Stimulated activated CD8-positive, alpha-beta memory T cell treated with anti-CD3 and anti-CD28 coated beads, Interleukin-4, amount 100 ng/mL, for 48 hours (primary cell): ENCODE measurements around the gene LLGL2.

ENCODE experiments used
- DNase-seq: peaks from one replicate; pipeline ENCODE4 v3.0.0-alpha.2; 2020

Gene LLGL2

DNA sequence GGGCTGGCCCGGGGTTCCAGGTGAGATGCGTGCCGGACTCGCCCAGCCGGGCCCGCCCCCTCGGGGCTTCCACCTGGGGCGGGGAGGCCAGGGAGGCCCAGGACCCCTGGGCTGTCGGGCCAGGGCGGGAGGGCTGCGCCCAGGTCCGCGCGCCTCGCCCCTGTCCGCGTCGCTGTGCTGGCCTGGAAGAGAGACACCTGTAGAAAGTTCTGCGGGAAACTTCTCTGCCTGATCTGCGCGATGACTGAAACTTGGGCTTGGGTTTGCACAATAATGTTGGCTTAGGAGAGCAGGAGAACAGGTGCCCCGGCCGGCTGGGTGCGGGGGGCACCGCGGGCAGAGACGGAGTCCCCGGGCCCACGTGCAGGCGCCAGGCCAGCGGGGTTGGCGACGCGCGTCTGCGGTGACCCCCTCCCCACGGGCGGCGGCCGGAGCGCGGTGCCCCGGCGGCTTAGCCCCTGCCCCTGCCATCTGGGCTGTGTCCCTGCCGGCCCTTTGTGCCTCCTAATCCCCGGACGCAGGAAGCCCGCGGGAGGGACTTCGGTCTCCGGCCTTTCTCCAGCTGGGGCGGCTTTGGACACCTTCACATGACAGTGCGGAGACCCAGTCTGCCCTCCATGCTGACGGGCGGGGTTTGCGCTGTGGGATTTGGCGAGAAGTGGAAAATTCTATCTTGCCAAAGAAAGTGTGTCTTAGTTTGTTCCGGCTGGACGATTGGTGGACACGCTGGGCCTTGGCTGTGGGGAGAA is 483 bp downstream of the LLGL2 start:
- DNase-seq, result no peak

DNA sequence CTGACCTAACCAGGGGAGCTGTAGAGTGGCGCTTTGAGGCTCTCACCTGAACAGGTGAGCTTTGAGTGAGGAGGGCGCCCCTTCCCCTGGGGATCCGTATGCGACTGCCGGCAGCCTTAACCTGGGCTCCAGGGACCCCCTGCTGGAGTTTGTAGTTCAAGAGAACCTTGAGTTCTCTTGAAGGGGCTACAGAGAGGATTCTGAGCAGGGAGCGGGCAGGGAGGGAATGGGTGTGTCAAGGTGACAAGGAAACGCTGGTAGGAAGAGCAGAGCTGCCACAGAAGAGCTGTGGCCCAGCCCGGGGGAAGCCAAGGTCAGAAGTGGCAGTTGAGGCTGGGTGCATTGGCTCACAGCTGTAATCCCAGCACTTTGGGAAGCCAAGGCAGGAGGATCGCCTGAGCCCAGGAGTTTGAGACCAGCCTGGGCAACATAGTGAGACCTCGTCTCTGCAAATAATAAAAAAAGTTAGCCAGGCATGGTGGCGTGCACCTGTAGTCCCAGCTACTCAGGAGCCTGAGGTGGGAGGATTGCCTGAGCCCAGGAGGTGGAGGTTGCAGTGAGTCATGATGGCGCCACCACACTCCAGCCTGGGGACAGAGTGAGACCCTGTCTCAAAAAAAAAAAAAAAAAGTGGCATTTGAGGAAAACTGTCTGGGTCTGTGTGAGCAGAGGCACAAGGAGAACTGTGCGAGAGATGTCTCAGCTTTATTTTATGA is 1.2 kb downstream of the LLGL2 start:
- no peak for DNase-seq

DNA sequence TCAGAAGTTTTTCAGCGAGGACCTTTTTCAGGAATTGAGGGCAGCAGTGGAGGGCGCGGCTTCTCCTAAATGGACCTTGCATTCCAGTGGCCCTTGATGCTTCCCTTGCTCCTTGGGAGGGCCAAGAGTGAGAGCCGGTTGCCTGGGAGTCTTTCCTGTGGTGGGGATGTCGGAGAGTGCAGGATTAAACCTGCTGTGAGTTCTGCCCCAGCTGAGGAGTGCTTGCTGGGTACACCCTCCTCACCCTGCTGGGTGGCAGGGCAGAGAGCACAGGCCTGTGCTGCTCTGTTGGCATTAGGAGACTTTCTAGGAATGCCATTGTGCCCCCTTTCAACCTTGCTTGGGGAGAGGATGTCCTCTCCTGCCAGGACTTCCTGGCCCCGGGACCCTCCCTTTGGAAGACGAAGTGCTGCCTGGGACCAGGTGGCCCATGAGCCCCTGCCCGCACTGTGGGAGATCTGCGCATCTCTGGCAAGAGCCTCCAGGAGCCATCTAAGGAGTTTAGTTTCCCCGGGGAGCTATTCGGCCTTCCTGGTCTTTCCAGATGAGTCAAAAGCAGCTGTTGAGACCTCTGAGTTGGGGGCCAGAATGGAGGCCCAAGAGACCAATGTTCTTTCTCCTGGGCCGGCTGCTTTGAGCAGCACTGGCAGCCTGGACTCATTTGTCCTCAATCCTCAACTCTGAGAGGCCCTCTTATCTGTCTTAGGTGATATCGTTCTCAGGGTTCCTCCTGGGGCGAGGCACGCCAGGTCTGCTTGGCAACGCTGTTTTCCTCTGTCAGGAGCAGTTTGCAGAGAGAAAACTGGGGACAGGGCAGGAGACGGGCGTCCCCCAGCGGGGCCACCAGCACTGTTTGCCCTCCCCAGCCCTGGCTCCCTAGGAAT is 5.6 kb downstream of the LLGL2 start:
- DNase-seq, result no peak

DNA sequence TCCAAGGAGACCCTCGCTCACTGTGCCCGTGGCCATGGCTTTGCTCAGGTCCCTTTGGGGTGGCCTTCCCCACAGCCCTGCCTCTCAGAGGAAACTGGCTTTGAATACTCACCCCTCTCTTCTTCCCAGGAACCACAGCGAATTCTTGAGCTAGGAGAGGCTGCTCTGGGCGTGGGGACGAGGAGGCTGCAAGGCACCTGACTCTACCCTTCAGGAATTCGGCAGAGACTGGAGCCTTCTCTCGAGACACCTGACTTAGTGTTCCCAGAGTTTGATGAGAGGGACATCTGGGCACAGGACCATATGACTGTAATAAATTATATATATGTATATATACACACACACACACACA is 6.2 kb downstream of the LLGL2 start:
- DNase-seq, result no peak

DNA sequence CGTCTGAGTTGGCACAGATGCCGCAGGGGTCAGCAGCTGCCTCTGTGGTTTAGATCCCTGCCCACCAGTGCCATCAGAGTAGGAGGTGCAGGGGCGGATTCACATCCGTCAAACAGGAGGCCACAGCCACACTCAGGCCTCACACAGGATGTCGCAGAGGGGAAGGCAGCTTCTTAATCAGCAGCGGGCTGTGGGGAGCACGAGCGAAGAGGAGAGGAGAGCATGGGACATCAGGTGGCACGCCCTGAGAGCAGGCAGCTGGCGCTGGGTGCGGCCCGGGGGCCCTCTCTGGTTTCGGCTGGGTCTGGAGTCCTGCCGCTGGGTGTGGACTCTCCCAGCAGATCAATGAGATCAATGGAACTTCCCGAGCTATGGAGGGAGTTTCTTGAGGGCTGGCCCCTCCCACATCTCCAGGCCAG is 9.6 kb downstream of the LLGL2 start:
- peak; percentile 75 for DNase-seq

DNA sequence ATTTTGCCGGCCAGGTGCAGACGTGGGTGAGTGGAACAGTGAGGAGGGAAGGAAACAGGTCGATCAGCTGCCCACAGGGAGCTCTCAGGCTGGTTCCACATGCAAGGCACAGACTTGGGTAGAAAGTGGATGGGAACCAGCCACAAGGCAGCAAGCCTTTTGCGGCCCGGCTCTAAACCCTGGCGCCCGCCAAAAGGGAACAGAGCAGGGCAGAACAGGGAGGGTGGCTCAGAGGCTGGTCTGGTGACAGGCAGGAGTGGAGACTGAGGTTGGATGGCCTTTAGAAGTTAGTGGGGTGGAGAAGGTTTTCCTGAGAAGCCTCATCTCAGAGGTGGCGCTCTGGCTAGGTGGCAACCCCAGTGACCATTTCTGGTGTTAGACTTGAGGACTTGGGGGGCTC is 10.4 kb downstream of the LLGL2 start:
- no peak for DNase-seq

DNA sequence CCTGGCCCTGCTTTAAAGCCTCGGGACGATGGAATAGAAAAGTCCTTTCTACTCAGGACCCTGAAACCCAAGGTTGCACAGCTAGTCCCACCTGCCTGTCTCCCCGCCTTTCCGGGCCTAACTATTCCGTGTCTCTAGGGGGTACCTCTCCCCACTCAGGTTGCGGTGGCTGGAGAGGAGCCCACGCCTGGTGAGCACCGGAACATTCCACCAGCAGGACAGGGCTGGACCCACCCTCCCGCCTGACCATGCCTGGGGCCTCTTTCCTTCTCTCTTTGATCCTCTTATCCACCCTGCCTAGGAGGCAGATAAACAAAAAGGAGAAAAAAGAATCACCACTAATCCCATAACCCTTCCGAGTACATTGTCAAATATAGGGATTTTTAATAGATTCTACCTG is 10.9 kb downstream of the LLGL2 start:
- no peak for DNase-seq

DNA sequence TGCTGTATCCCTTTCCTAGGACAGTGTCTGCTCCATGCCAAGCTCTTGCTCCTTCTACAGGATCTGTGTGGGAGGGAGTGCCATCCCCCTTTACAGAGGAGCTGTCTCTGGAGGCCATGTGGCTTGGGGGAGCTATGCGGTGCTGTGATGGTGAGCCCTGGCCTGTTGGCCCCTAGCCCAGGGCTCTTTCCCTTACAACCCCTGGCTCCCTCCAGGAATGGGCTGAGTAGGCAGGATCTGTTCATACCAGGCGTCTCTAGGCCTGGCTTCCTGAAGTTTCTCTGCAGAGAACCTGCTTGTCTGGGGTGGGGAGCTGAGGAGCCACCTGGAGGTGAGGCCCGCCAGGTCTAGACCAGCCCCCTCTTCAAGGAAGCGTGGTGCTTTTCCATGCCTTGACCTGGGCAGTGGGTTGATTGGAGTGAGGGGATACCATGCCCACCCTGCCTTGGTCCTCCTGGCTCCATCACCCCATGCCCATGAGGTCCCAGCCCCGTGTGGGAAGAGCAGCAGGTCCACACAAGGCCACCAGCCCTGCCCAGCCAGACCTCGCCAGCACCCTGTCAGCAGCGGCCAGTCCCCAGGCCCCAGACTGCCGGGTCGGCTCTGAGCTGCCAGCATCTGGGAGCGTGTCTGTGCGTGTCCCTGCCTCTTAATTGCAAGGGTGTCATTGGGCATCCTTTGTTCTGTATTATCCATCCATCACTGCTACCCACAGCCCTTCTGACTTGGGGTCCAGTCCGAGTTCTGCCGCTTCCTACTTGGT is 14.7 kb downstream of the LLGL2 start:
- DNase-seq, result no peak

DNA sequence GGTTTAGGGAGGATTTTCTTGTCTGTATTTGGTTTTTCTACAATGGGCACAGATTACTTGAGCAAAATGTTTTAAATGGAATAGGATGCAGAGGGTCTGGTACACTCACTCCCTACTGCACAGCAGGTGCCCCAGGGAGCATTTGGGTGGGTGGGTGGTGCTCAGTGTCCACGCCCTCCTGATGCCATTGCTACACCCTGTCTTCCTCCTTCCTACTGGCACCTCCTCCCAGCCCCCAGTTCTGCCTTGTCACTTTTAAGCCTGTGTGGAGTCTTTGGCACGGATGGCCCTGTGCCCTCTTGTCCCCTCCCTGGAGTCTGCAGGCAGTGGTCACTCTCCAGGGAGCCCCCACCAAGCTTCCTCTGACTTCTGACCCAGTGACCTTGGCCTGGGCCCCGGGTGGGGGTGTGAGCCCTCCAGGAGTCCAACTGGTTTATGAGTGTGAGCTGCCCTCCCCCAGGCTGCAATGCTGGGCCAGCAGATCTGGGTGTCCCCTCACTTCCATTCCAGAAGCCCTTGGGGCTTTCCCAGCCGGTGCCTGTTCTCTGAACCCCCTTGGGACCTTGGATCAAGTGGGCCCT is 15.5 kb downstream of the LLGL2 start:
- DNase-seq, result no peak

DNA sequence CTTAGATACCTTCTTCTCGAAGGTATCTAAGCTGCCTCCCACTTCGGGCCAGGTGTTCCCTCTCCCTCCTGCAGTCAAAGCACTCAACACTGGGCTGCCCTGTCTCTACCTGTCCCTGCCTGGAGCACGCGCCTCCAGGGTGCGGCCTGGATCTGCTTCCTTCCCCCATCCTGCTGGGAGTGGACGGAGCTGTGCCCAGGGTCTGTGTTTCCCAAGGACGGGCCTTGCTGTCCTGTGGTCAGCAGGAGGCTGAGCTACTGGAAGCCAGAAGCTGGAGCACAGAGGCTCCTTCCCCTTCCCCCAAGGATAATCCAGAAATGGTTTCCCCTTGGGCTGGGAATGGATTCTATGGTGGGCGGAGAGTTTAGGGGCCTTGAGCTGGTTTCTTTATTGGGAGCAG is 16.7 kb downstream of the LLGL2 start:
- DNase-seq, result no peak

DNA sequence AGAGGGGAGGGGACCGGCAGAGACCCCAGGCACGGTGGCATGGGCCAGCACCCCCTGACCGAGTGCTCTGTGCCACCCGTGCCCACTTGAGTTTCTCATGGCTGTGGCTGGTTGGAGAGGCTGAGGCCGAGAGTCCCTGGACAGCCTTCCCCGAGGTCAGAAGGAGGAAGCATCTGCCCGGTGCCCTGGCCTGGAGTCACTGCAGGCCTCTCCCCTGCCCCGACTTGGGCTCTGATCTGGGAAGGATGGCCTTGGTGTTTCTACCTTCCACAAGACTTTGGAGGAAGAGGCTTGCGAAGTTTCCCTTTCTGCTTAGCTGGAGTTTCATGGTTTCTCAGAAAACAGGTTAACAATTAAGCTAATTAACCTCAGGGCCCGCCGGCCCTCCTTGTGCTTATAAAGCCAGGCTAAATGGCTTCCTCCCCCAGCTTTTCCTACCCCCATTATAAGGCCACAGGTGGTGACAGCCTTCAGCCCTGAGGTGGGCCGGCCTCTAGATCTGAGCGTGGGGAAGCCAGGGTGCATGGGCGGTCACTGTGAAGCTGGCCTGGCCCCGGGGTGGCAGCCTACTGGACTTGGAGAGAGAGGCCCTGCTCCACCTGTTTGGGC is 17.3 kb downstream of the LLGL2 start:
- DNase-seq, result no peak

DNA sequence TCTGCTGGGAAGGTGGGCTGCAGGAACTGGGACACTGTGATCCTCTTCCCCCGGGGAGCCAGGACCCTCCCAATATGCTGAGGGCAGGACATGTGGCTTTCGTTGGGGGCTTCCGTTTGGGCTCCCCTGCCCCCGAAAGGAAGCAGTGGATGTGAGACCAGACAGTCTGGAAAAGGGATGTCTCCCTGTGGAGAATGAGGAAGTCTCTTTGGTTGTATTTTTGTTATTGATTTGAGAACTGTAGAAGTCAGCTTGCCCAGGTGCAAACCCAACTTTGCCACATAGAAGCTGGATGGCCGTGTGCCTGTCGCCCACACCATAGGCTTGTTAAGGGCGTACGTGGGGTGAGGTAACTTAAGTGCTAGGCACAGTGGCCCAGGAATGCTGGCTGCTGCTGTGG is 18.8 kb downstream of the LLGL2 start:
- no peak for DNase-seq

DNA sequence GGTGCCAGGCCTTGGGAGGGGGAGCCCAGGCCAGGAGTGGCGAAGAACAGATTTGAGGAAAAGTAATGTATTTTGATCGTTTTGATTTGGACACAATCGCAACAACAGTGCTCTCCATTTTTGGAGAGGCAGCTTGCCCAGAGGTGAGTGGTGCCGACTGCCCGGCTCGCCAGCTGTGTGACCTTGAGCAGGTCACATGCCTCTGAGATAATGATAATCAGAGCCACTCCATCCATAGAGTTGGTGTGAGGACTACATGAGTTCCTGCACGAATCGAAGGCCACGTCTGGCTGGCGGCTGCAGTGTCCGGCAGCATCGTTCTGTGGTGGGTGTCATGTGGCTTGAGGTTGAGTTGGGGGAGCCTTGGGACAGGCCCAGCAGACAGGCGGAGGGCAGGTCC is 20.7 kb downstream of the LLGL2 start:
- DNase-seq, result no peak

DNA sequence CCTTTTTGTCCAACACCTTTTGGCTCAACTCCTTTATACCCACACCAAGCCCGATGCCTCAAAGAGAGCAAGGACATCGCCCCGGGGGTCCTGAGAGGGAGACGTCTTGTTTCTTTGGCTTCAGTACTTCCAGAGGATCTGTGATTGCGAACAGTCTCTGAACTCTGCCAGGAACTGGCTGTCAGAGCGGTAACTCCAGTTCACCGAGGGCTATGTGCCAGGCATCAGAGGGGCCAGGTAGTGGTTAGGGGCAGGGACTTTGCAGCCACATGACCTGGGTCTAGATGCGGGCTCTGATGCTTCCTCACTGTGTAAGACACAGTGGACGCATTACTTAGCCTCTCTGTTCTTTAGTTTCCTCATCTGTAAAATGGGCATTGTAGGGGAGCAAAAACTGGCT is 21.6 kb downstream of the LLGL2 start:
- DNase-seq, result no peak

DNA sequence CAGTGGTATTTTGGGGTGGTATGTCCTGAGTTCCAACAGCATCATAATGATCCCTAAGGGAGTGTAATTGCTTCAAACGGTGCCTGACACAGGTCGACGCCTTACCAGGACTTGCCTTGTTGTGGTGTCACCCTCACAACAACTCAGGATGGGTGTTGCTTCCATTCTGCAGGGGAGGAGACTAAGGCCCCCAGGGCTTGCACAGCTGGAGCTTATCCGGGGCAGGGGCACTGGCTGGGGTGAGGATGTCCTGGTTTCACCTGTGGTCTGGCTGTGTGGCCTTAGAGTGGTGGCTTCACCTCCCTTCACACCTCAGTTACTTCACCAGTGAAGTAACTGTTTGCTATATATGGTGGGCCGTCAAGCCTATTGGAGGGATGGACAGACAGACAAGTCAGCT is 23.3 kb downstream of the LLGL2 start:
- no peak for DNase-seq

DNA sequence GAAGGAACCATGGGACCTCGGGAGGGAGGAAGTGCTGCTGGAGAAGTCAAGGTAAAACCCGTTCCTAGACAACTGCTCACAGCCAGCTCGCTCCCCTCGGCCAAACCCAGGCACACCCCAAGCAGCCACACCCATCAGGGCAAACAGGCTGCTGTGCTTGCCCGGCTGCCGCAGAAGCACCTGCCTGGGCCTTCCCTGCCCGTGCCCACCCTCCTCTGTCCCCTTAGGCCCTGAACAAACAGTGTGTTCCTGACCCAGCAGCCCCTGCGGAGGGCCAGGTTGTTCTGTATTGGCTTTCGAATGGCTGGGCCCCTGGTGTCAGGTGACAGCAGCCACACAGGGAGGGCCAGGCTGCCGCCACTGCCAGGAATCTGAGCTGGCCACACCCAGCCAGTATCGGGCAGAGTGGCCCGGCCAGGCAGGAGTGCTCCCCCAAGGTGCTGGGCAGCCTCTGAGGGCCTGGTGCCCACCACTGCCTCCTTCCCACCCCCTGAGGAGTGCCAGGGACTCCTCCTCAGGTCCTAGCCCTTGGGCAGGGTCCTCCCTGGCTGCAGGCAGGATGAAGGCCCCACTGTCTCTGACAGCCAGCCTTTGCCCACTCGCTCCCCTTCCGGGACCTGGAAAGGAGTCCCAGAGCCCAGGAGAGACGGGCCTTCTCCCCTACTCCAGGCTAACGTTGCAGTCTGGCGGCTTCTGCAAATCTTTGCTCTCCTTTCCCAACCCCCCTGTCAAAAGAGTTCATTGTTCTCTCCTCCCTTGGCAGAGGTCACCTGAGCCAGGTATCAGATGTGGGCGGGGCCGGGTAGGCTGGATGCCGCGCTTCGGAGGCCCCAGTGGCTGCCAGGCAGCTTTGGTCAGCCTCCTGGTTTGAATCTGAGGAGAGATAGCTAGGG is 24.0 kb downstream of the LLGL2 start:
- DNase-seq, result no peak

DNA sequence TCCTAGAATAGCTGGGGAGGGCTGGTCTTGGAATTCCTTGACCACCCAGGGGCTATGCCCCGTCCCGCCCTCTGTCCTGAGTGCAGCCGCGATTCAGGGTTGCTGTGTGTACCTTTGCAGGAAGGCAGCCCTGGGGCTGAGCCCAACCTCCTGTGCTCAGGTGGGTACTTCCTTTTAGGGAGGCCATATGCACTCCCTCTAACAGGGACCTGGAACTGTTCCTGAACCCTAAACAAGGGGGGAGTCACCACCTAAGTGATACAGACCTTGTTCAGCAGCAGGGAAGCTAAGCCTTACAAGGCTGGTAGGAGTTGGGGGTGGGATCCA is 24.6 kb downstream of the LLGL2 start:
- DNase-seq, result no peak

DNA sequence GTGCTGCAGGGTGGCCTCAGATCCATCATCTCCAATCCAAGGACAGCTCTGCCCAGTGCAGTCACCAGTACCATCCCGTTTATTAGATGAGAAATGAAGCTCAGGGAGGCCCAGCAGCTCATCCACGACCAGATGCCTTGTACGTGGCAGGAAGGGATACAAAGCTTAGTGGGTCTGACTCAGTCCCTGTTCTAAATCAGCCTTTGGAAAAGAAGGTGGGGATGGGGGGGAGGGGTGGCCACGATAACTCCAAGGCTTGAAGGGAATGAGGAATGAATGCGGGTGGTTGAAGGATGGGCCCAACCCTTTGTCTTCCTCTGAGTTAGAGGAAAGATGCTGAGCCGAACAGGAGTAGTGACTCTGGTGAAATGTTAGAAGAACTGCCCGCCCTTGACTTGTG is 25.8 kb downstream of the LLGL2 start:
- DNase-seq, result no peak

DNA sequence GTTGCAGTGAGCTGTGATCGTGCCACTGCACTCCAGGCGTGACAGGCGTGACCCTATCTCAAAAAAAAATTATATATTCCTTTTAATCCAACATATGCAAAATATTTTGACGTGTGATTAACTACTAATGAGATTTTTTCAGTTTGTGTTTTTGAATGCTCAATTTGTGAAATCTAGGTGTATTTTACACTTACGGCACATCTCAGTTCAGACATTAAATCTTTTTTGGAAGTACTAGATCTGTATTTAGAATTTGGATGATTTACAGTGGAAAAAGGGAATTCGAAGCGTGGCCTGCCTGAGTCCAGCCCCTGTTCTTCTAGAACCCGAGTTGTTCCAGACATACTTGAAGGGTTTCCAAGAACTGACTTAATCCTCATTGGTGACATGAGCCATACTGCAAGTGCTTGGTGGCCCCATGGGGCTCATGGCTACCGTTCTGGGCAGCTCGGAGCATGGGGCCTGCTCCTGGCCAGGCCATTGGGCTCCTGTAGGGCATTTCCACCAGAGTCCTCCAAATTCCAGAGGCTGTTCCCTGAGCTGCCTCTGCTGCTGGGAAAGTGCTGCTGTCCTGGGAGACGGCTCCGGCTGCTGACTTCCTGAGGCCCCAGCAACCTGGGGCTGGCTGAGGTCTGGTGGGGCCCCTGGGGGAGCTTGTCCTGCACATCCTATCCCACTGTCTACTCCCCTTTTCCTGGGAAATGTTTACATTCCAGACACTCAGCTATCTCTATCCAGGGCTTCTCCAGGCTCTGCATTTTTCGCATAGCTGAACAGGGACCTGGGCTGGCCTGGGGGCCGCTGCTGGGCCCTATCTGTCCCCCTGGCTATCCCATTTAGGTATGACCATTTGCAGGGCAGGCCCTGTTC is 27.2 kb downstream of the LLGL2 start:
- no peak for DNase-seq
